Measurements from ENCODE around the gene AGTR1. TPM values are rescaled to one million over a fixed set of nuclear protein-coding genes. Genes with fewer than 3 reads are reported as not detected.
"Not testable (repeated sequence)": the region's sequence is repeated elsewhere in the genome, so short reads cannot be mapped to it uniquely, and the experiment has no call there.

The AGTR1 gene
- polyA plus RNA-seq, 4 donors, result 18.9 to 31.8 (median 25.8) TPM

DNA sequence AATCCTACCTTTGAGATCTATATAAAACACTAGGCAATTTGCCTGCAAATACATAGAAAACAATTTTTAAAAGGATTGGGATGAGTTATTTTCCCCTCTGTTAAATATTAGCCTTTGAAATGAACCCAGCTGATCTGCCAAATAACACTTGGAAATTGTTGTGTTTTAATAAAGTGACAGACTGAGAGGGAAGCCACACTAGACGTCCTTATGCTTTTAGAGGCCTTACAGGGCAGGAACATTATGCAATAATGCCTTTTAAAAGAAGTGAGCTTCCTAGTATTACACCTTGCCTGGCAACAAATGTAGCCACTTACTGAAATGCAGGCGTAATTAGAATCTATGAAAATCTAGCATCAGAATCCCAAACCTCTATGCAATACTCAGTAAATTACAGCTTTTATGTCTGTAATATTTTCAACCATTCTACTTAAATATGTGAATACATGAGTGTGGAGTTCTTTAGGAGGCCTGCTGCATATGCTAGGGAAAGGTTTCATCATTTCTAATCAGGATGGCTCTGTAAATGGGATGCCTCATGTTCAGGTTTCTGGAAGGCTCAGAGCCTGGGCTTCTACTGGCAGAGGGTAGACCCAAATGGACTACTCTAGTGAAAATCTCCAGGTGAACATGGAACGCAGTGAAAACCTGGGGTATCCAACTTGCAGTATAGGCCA, 20.3 kb downstream of the AGTR1 start:
- DNase-seq (ENCODE audit: low read depth in 4 of 4, low spot score in 3 of 4), result no peak

- no peak for DNase-seq (ENCODE audit: low read depth in 4 of 4, low spot score in 3 of 4)
These were observed 21.5 kb downstream of the AGTR1 start for GRCh38 chr3:148718982-148719862.

DNA sequence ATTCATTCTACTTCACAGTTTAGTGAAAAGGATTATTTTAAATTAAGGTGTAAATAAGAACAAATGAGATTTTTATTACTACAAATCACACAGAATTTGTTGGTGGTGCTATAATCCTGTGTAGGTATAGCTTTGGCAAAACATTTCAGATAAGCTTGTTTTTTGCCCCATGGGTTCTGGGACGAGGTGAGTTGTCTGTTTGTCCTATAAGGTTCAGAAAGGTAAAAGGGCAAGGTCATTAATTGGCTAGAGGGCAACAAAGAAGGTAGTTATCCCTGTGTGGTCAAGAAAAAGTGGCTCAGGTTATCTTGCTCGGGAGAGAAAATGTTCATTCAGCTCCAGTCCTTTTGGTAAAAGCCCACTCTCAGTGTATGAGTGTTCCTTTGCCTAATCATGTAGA, 23.2 kb downstream of the AGTR1 start:
- DNase-seq (ENCODE audit: low read depth in 4 of 4, low spot score in 3 of 4), result no peak

DNA sequence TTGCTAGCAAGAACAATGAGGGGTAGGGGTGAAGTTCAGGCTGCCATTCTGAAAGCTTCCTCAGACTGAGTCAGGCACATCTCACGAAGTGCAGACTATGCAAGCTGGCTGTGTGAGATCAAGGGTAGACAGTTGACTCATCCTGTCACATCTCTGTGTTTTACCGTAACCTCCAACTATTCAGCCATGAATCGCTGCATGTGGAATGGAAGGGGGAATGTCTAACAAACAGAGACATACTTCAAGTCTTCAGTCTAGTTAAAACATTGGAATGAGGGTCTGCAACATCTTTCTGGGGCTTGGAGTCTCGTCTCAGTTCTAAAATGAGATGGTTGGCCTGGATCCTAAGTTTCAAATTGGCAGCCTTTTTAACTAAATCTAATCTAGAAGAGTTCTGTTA, 25.9 kb downstream of the AGTR1 start:
- DNase-seq (ENCODE audit: low read depth in 4 of 4, low spot score in 3 of 4), result no peak

DNA sequence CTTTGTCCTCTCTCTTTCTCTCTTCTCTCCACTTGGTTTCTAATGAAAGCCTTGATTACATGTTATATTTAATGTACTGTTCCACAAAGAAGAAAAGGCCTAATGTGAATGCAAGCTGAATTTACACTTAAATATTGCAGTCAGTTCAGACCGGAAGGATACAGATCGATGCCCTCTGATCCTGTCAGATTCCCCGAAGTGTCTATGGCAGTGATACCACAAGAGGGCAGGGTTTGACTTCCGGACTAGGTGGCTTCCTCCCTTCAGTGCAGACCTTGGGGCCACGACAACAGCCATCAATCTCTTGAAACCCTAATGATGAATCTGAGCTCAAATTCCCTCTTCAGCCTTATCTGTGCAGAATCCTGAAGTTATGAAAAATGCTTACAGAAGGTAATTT, 29.5 kb downstream of the AGTR1 start:
- no peak for DNase-seq (ENCODE audit: low read depth in 4 of 4, low spot score in 3 of 4)

DNA sequence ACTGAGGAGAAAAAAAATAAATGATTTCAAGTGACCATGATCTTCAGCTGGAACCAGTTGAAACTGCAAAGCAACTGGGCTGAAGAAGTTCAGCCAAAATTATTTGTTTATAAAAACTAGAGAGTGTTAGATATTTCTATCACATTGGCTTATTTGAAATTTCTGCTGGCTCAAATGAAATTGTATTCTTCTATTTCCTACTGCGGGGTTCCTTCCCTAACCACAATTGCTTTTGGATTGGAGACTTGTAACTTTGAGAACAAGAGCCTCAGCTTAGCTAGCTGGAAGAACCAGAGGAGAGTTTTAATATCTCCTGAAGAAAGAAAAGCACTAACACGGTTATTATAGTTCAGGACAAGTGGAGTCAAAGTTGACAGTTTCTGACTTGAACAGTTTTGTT, 31.1 kb downstream of the AGTR1 start:
- no peak for DNase-seq (ENCODE audit: low read depth in 4 of 4, low spot score in 3 of 4)

GRCh38 chr3:148729476-148730055, 31.9 kb downstream of the AGTR1 start:
- no peak for DNase-seq (ENCODE audit: low read depth in 4 of 4, low spot score in 3 of 4)

- DNase-seq (ENCODE audit: low read depth in 4 of 4, low spot score in 3 of 4), result no peak
These were observed 33.0 kb downstream of the AGTR1 start for GRCh38 chr3:148730676-148731075.

GRCh38 chr3:148735597-148735996, 37.9 kb downstream of the AGTR1 start:
- DNase-seq (ENCODE audit: low read depth in 4 of 4, low spot score in 3 of 4), result no peak

DNA sequence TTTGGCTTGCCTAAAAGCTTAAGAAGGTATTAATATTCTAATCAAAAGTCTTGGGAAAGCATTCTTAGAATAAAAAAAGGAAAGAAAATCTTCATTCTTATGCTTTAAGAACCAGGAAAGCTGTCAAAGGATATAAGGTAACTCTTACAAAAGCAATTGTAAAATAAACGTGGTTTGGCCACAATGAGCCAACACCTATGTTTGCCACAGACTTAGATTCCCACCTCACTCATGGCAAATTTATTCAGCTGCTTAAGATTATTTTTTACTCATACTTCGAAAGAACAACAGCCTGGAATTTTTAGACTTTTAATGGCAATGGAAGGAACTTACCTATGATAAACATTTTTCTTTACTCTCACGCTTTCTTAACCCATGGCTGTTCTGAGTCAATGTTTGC, 38.4 kb downstream of the AGTR1 start:
- no peak for DNase-seq (ENCODE audit: low read depth in 4 of 4, low spot score in 3 of 4)

GRCh38 chr3:148737104-148737530, 39.4 kb downstream of the AGTR1 start:
- no peak for DNase-seq (ENCODE audit: low read depth in 4 of 4, low spot score in 3 of 4)

DNA sequence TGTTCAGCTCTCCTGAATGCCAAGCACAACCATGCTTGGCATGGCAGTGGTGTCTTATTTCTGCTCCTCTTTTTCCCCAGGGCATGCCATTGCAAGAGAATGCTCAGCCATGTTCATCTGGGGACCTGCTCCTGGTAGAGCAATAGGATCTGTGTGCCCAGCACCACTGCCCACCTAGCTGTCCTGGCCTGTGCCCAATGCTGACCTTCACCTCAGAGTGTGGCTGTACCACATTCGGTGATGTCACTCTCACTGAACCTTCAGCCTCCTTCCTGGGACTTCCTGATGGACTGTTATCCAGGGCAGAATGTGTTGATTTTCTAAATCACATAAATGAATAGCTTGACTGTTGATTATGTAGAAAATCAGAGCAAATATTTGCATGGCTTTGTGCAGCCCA, 42.0 kb downstream of the AGTR1 start:
- DNase-seq (ENCODE audit: low read depth in 4 of 4, low spot score in 3 of 4), result no peak

- DNase-seq (ENCODE audit: low read depth in 4 of 4, low spot score in 3 of 4), result no peak
These were observed 42.6 kb downstream of the AGTR1 start for GRCh38 chr3:148740291-148740690.

DNA sequence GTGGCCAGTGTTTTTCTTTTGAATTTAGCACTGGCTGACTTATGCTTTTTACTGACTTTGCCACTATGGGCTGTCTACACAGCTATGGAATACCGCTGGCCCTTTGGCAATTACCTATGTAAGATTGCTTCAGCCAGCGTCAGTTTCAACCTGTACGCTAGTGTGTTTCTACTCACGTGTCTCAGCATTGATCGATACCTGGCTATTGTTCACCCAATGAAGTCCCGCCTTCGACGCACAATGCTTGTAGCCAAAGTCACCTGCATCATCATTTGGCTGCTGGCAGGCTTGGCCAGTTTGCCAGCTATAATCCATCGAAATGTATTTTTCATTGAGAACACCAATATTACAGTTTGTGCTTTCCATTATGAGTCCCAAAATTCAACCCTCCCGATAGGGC, 43.5 kb downstream of the AGTR1 start:
- DNase-seq (ENCODE audit: low read depth in 4 of 4, low spot score in 3 of 4), result no peak

GRCh38 chr3:148742118-148742517, 44.4 kb downstream of the AGTR1 start:
- DNase-seq (ENCODE audit: low read depth in 4 of 4, low spot score in 3 of 4), result no peak

DNA sequence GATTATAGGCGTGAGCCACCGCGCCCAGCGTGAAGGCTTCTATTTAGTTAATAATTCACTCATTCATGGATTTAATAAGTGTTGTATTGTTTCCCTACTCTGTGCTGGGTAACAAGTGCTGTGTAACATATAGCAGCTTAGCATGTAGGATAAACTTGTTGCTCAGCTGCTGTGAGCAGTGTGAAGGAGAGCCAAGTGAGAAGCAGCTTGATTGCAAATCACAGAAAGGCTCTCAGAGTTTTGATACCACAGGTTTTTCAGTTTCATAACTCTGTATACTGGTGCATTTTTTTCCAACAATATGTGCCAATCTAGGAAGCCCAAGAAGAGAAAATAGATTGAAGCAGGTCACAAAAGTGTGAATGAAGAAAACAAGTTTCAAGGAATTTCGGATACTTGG, 48.4 kb downstream of the AGTR1 start:
- DNase-seq (ENCODE audit: low read depth in 4 of 4, low spot score in 3 of 4), result no peak

- DNase-seq (ENCODE audit: low read depth in 4 of 4, low spot score in 3 of 4), result no peak
These were observed 50.6 kb downstream of the AGTR1 start for GRCh38 chr3:148748283-148748682.

DNA sequence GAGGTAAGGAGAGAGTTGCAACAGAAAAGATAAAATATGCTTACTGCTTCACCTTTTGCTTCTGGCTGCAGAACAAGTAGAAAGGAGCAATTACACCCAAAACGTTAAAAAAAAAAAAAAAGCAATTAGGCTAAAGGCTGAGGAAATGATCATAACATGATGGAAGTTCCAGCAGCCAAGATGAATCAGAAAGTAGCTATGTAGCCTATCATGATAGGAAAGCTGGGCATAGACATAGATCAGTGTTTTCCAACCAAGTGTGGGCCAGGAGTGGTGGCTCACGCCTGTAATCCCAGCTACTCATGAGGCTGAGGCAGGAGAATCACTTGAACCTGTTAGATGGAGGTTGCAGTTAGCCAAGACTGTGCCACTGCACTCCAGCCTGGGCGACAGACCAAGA, 52.6 kb downstream of the AGTR1 start:
- no peak for DNase-seq (ENCODE audit: low read depth in 4 of 4, low spot score in 3 of 4)

DNA sequence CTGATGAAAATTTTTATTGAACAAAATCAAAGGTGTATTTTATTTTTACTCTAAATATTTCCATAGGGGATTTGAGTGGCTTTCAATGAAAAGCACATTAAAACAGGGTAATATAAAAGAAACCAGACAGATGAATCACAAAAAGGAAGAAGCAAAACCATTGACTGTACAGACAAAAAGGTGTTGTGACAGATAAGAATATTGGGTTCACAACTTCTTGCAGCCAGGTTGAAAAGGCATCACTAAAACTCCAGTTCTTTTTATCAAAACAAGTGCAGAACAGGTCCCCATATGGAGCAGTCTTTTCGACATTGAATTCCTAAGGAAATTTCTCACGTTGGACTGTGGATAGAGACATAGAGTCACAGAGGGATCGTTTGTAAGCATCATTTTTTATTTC, 53.8 kb downstream of the AGTR1 start:
- DNase-seq (ENCODE audit: low read depth in 4 of 4, low spot score in 3 of 4), result no peak

DNA sequence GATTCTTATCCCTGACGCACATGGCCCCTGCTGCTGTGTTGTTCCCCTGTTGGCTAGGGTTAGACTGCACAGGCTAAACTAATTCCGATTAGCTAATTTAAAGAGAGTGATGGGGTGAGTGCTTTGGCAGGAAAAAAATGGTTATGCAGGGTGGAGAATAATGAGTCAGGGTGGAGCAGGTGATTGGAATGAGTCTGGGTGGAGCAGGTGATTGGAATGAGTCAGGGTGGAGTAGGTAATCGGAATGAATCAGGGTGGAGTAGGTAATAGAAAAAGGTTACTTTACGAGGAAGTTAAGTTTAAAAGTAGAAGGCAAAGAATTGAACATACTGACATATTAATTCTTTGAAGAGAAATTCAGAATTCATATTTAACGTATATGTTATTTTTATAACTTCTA, 55.7 kb downstream of the AGTR1 start:
- not testable (repeated sequence) for DNase-seq (ENCODE audit: low read depth in 4 of 4, low spot score in 3 of 4)

DNA sequence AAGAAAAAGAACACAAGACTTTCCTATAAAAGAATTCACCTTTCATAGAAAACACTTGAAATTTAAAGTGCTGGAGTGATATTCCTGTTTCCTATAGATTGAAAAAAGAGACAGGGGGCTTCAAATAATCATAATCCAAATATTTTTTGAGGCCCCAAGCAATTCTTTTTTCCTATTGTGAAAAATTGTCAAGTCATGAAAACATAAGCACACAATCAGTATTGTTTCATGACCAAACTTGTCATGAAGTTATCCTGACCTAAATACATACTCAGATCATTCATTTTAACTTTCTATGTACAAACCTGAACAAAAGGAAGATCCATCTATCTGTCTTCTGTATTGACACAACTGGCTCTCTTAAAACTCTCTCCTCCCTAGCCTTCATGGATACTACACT, 57.9 kb downstream of the AGTR1 start:
- DNase-seq (ENCODE audit: low read depth in 4 of 4, low spot score in 3 of 4), result no peak

DNA sequence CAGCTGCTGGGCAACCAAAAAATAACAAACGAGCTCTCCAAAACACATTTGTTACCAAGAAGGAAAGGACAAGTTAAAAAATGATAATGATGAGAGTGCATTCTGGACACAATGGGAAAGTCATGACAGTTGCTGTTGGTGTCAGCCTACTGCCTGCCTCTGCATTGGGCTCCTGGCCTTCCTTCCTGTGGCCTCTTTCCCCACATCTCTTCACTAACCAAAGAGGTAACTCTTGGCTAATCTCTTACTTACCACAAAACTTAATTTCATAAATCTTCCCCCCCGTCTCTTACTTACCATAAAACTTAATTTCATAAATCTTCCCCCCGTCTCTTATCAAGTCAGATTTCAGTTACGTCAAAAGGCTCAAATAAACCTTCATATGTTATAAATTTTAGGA, 58.6 kb downstream of the AGTR1 start:
- DNase-seq (ENCODE audit: low read depth in 4 of 4, low spot score in 3 of 4), result no peak

Measured in right renal pelvis (tissue), 4 donors.